ENCODE data around the gene PLAA.

Gene PLAA

DNA sequence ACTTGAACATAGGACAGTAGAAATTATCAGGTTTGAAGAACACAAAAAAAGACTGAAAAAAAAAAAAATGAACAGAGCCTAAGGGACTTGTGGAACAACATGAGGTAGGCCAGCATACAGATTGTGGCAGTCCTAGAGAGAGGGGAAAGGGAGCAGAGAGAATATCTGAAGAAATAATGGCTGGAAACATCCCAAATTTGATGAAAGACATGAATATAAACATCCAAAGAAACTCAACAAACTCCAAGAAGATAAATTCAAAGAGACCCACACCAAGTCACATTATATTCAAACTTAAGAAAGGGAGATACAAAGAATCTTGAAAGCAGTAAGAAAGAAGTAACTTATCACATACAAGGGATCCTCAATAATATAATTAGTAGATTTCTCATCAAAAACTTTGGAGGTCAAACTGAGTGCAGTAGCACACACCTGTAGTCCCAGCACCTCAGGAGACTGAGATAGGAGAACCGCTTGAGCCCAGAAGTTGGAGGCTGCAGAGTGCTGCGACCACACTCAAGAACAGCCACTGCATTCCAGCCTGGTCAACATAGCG, 9.1 kb downstream of the PLAA start:
- DNase-seq (ENCODE audit: extremely low read depth, low read depth), result no peak
- no peak overlapping the region for H3K4me3 ChIP-seq (replicated peaks; ENCODE audit: low read depth, low read length)
- TF ChIP-seq, protein P1, sequence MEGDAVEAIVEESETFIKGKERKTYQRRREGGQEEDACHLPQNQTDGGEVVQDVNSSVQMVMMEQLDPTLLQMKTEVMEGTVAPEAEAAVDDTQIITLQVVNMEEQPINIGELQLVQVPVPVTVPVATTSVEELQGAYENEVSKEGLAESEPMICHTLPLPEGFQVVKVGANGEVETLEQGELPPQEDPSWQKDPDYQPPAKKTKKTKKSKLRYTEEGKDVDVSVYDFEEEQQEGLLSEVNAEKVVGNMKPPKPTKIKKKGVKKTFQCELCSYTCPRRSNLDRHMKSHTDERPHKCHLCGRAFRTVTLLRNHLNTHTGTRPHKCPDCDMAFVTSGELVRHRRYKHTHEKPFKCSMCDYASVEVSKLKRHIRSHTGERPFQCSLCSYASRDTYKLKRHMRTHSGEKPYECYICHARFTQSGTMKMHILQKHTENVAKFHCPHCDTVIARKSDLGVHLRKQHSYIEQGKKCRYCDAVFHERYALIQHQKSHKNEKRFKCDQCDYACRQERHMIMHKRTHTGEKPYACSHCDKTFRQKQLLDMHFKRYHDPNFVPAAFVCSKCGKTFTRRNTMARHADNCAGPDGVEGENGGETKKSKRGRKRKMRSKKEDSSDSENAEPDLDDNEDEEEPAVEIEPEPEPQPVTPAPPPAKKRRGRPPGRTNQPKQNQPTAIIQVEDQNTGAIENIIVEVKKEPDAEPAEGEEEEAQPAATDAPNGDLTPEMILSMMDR (IDR thresholded peaks at IDR 0.05; ENCODE audit: low read depth, low read length, missing control alignments), result no peak

DNA sequence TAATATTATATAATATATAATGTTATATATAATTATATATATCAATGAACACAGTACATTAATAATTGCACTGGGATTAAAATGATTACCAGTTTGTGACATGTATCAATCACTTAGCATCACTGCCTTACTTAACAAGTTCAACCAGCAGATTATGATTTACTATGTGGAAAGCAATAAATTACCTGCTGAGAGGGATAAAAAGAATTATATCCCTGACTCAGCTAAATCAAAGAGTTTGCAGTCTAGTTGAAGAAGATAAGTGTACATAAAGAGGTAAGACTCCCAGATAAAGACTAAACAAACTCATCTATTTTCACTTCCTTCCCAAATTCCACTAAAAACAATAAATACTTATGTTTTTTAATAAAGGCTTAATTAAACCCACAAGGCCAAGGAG, 11.2 kb downstream of the PLAA start:
- no peak for DNase-seq (ENCODE audit: extremely low read depth, low read depth)
- TF ChIP-seq, protein P1 (IDR thresholded peaks at IDR 0.05; ENCODE audit: low read depth, low read length, missing control alignments), result no peak
- no peak overlapping the region for H3K4me3 ChIP-seq (replicated peaks; ENCODE audit: low read depth, low read length)

DNA sequence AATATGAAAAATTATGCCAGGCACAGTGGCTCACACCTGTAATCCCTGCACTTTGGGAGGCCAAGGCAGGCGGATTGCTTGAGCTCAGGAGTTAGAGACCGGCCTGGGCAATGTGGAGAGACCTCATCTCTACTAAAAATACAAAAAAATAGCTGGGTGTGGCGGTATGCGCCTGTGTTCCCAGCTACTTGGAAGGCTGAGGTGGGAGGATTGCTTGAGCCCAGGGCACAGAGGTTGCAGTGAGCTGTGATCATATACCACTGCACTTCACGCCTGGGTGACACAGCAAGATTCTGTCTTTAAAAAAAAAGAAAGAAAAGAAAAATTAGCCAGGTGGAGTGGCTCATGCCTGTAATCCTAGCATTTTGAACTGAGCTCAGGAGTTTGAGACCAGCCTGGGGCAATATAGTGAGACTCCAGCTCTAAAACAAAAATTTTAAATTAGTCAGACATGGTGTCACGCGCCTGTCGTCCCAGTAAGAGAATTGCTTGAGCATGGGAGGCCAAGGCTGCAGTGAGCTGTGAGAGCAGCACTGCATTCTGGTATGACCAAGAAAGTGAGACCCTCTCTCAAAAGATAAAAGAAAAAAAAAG, 18.0 kb downstream of the PLAA start:
- no peak overlapping the region for H3K4me3 ChIP-seq (replicated peaks; ENCODE audit: low read depth, low read length)
- no peak for DNase-seq (ENCODE audit: extremely low read depth, low read depth)
- TF ChIP-seq, protein P1 (IDR thresholded peaks at IDR 0.05; ENCODE audit: low read depth, low read length, missing control alignments), result no peak

DNA sequence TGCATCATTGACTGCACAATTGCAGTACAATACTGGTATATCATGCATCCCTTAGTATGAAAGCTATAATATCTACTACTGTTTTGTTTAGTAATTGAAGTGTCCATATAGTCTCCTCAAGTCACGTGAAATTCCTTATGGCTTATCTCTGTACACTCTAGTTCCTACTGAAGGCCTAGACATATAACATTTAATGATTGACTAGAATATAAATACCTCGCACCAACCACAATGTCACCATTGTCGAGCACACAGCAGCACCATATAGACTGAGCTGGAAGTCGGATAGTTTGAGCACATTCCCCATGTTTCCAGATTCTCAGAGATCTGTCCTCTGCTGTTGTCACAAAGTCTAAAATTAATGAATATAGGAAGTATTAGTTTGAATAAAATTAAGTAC, 21.4 kb downstream of the PLAA start:
- DNase-seq (ENCODE audit: extremely low read depth, low read depth), result no peak
- TF ChIP-seq, protein P1 (IDR thresholded peaks at IDR 0.05; ENCODE audit: low read depth, low read length, missing control alignments), result no peak
- no peak overlapping the region for H3K4me3 ChIP-seq (replicated peaks; ENCODE audit: low read depth, low read length)

DNA sequence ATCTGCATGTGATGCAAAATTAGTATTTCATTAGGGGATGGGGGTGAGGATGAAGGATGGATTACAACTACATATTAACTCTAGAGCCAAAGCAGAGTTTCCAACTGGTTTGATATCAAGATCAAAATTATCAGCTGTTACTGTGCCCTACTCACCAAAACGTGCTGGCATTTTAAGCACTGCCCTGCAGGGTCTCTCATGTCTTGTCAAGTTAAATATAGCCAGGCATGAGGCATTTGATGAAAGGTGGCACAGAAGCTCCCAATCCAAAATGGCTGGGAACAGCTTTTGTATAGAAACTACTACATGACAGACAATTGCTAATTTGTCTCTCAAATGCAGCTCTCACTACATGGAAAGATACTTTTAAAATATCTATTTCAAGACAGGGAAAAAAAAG, 27.3 kb downstream of the PLAA start:
- H3K4me3 ChIP-seq (replicated peaks; ENCODE audit: low read depth, low read length), result no peak overlapping the region
- TF ChIP-seq, protein P1 (IDR thresholded peaks at IDR 0.05; ENCODE audit: low read depth, low read length, missing control alignments), result no peak
- DNase-seq (ENCODE audit: extremely low read depth, low read depth), result no peak

DNA sequence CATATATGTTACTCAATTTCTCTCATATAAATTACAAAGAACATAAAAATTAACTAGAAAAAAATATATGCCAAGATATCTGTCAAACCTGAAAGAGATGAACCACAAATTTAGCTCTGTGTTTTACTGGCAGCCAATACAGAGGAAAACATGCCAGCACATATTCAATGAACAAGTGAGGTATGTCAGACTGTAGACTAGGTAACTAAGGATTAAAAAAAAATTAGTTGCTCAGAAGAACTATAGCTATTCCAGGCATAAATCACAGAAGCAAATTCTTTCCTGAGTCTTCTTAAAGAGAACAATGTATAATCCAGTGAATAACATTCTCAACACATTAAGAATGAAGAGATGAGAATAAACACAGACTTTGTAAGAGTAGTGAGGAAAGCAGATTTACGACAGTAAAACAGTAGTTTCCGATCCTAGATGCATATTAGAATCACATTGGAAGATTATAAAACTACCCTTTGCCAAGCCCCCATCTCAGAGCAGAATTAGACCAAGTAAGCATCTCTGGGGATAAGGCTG, 33.8 kb downstream of the PLAA start:
- DNase-seq (ENCODE audit: extremely low read depth, low read depth), result no peak
- TF ChIP-seq, protein P1 (IDR thresholded peaks at IDR 0.05; ENCODE audit: low read depth, low read length, missing control alignments), result no peak
- no peak overlapping the region for H3K4me3 ChIP-seq (replicated peaks; ENCODE audit: low read depth, low read length)
